Measurements from ENCODE around the gene TCEAL9.

DNA sequence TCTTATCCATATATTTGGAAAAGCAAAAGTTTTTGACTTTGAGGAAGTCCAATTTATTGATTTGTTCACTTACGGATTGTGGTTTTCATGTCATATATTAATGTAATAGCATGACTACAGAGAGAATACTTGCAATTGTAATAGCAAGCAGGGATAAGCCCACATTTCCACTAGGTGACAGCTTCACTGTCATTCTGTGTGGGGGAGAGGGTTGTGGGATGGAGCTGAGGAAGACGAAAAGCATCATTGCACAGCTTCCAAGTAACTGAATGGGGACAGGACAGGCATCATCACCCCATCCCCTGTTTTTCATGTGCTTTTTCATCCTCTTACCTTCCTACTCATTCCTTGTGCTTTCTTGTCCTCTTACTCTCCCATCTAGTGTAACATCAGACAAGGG is 51.5 kb downstream of the TCEAL9 start:
- TF ChIP-seq POLR2AphosphoS5 (IDR thresholded peaks at IDR 0.05; ENCODE audit: low read depth, low read length) (no peak), FOXP2 (optimal IDR thresholded peaks at IDR 0.05; ENCODE audit: borderline replicate concordance, extremely low read depth, extremely low read length, insufficient read depth) (no peak), SIN3A (IDR thresholded peaks at IDR 0.05; ENCODE audit: borderline replicate concordance, insufficient read depth, low read length) (no peak), TAF1 (IDR thresholded peaks at IDR 0.05; ENCODE audit: borderline replicate concordance, insufficient read depth, low read length) (no peak)
- TF ChIP-seq, protein P1, sequence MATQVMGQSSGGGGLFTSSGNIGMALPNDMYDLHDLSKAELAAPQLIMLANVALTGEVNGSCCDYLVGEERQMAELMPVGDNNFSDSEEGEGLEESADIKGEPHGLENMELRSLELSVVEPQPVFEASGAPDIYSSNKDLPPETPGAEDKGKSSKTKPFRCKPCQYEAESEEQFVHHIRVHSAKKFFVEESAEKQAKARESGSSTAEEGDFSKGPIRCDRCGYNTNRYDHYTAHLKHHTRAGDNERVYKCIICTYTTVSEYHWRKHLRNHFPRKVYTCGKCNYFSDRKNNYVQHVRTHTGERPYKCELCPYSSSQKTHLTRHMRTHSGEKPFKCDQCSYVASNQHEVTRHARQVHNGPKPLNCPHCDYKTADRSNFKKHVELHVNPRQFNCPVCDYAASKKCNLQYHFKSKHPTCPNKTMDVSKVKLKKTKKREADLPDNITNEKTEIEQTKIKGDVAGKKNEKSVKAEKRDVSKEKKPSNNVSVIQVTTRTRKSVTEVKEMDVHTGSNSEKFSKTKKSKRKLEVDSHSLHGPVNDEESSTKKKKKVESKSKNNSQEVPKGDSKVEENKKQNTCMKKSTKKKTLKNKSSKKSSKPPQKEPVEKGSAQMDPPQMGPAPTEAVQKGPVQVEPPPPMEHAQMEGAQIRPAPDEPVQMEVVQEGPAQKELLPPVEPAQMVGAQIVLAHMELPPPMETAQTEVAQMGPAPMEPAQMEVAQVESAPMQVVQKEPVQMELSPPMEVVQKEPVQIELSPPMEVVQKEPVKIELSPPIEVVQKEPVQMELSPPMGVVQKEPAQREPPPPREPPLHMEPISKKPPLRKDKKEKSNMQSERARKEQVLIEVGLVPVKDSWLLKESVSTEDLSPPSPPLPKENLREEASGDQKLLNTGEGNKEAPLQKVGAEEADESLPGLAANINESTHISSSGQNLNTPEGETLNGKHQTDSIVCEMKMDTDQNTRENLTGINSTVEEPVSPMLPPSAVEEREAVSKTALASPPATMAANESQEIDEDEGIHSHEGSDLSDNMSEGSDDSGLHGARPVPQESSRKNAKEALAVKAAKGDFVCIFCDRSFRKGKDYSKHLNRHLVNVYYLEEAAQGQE (IDR thresholded peaks at IDR 0.05; ENCODE audit: insufficient read depth in 1 of 2, low read depth in 2 of 2, low read length in 2 of 2) = no peak
